ENCODE data around the gene RAB36.

DNA sequence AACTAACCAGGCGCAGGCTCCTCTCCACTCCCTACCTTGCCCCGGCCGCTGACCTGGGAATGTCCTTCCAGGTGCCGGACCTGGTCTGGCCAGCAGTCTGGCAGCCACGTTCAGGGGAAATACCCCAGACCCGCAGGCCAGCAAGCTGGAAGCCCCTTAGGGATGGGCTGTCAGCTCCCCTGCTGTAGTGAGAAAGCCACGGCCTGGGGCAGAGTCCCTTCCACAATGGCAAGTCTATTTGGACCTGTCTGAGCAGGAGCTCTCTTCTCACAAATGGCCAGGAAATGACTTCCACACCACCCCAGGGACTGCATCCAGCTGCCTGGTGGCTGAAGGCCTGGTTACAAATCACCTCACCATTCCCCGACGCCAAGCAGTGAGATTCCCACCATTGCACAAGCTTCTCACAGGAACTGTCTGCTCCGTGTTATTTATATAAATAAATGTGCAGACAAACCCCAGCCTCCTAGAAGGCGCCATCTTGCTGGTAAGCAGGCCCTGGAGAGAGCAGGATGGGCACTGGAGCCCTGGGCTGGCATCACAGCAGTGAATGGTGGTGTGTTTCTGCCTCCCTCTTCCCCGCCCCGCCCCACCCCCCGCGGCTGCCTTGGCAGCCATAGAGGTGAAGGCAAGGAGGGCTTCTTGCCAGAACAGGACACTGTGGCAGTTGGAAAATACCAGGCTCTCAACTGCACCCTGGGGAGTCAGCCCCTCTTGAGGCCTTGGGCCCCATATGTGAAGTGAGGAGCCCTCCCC, 27.2 kb upstream of the RAB36 start:
- TF ChIP-seq, protein P1, sequence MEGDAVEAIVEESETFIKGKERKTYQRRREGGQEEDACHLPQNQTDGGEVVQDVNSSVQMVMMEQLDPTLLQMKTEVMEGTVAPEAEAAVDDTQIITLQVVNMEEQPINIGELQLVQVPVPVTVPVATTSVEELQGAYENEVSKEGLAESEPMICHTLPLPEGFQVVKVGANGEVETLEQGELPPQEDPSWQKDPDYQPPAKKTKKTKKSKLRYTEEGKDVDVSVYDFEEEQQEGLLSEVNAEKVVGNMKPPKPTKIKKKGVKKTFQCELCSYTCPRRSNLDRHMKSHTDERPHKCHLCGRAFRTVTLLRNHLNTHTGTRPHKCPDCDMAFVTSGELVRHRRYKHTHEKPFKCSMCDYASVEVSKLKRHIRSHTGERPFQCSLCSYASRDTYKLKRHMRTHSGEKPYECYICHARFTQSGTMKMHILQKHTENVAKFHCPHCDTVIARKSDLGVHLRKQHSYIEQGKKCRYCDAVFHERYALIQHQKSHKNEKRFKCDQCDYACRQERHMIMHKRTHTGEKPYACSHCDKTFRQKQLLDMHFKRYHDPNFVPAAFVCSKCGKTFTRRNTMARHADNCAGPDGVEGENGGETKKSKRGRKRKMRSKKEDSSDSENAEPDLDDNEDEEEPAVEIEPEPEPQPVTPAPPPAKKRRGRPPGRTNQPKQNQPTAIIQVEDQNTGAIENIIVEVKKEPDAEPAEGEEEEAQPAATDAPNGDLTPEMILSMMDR (IDR thresholded peaks at IDR 0.05; ENCODE audit: low read length) = no peak
- no peak for TF ChIP-seq EZH2phosphoT487 (IDR thresholded peaks at IDR 0.05; ENCODE audit: low read length)
